ENCODE measurements around the gene SOS1. TPM values are rescaled to one million over a fixed set of nuclear protein-coding genes. Genes with fewer than 3 reads are reported as not detected.

Gene SOS1
- total and polyA plus RNA-seq, 2 donors (not counting 1 experiment from before 2014, with no cell fraction given): 18.2 to 58.1 TPM

DNA sequence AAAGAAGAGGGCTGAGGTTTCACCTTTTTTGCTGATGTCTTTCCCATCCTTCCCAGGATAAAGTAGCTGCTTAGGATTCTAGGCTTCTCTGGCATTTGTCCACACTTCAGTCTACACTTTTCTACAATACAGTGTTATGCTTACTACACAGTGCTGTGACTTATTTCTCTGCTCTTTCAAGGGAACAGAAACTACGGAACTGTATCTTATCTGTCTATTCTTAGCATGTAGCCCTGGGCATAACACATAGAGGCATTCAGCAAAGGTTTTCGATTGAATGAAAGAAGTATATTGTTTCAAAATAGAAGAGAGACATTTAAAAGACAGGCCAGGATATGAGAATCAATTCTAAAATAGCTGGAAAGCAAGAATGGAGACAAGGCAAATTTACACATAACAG lies 120.3 kb downstream of the SOS1 start:
- Mint-ChIP-seq H3K4me3 (no peak overlapping the region), H3K27ac (no peak overlapping the region), H3K4me1 (no peaks in the 10 kb centered on the region), H3K9me3 (ENCODE audit: insufficient read depth) (no peaks in the 10 kb centered on the region), H3K27me3 (no peaks in the 10 kb centered on the region)
- no peak for DNase-seq
- H4K20me1 ChIP-seq (ENCODE audit: control insufficient read depth, insufficient read depth, low read length, poor library complexity, severe bottlenecking): no peaks in the 10 kb centered on the region
- no peak overlapping the region for H2AFZ ChIP-seq (ENCODE audit: insufficient read depth, low read depth, low read length, poor library complexity, severe bottlenecking)
- no peak overlapping the region for H3K4me3 ChIP-seq (ENCODE audit: control extremely low read depth in 1 of 5, extremely low read depth in 1 of 5, insufficient read depth in 1 of 5, low read depth in 2 of 5, low read length in 4 of 5)
- 100% methylated on average over 1 of the region's 2 CpGs for WGBS (ENCODE audit: insufficient coverage)
- POLR2A ChIA-PET: no interaction called here
- H3K9ac ChIP-seq (ENCODE audit: low read length): no peak overlapping the region
- H3K4me1 ChIP-seq (ENCODE audit: control insufficient read depth in 2 of 2, insufficient read depth in 2 of 2, low read length in 2 of 2): no peaks in the 10 kb centered on the region
- no peaks in the 10 kb centered on the region for H3K79me2 ChIP-seq (ENCODE audit: control insufficient read depth, insufficient read depth, low read length)
- no peak overlapping the region for H3K4me2 ChIP-seq (replicated peaks; ENCODE audit: low read depth, low read length, poor library complexity, severe bottlenecking)
- H3K27ac ChIP-seq (ENCODE audit: low read length in 2 of 2): no peak overlapping the region
- H3K9me3 ChIP-seq (ENCODE audit: control extremely low read depth in 1 of 3, control insufficient read depth in 2 of 3, insufficient read depth in 1 of 3, low read length in 2 of 3): no peaks in the 10 kb centered on the region
- ATAC-seq (ENCODE audit: low read depth): no peak
- peaks cover 19 to 72% of the 10 kb centered on the region in 2 experiments for H3K36me3 ChIP-seq (replicated peaks in 1 of 2; ENCODE audit: control extremely low read depth in 1 of 2, control insufficient read depth in 1 of 2, extremely low read depth in 1 of 2, insufficient read depth in 2 of 2, low read length in 1 of 2)
- H3K27me3 ChIP-seq (replicated peaks in 1 of 4; ENCODE audit: control extremely low read depth in 1 of 4, control insufficient read depth in 3 of 4, insufficient read depth in 4 of 4, low read length in 3 of 4): no peaks in the 10 kb centered on the region
- intact Hi-C loops (cut with micrococcal nuclease): no loop called here
- no peak for TF ChIP-seq EZH2 (IDR thresholded peaks at IDR 0.05; ENCODE audit: borderline replicate concordance, insufficient read depth, low read depth, low read length, poor library complexity, severe bottlenecking)
- TF ChIP-seq, protein P1, sequence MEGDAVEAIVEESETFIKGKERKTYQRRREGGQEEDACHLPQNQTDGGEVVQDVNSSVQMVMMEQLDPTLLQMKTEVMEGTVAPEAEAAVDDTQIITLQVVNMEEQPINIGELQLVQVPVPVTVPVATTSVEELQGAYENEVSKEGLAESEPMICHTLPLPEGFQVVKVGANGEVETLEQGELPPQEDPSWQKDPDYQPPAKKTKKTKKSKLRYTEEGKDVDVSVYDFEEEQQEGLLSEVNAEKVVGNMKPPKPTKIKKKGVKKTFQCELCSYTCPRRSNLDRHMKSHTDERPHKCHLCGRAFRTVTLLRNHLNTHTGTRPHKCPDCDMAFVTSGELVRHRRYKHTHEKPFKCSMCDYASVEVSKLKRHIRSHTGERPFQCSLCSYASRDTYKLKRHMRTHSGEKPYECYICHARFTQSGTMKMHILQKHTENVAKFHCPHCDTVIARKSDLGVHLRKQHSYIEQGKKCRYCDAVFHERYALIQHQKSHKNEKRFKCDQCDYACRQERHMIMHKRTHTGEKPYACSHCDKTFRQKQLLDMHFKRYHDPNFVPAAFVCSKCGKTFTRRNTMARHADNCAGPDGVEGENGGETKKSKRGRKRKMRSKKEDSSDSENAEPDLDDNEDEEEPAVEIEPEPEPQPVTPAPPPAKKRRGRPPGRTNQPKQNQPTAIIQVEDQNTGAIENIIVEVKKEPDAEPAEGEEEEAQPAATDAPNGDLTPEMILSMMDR (IDR thresholded peaks at IDR 0.05): no peak
- CTCF ChIA-PET: interaction anchor here (0.6 to 1.5 kb wide), 3 partner anchors 53 to 418 kb away, joined by 3 to 5 read pairs (median 4); no protein-coding TSS in a partner anchor

DNA sequence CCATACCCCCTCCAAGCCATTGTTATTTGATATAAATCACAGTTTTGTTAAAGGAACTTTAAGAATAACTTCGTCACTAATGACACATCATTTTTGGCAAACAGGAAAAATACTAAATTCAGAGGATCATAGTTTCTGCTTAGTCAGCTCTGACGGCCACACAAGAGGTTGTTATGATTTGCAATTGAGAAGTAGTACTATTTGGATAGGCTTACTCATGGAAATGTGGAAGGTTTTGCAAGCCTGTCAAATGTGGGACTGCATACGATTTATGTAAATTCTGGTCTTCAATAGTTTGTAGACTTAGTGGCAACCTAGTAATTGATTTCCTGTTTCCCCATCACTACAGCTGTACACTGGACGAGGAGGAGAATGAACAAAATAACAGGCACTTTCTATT lies 123.1 kb downstream of the SOS1 start:
- Mint-ChIP-seq H3K4me3 (no peak overlapping the region), H3K27ac (no peak overlapping the region), H3K4me1 (no peaks in the 10 kb centered on the region), H3K27me3 (no peaks in the 10 kb centered on the region), H3K9me3 (ENCODE audit: insufficient read depth) (no peaks in the 10 kb centered on the region)
- Histone ChIP-seq H3K27me3 (replicated peaks in 1 of 4; ENCODE audit: control extremely low read depth in 1 of 4, control insufficient read depth in 3 of 4, insufficient read depth in 4 of 4, low read length in 3 of 4) (no peaks in the 10 kb centered on the region), H3K4me1 (ENCODE audit: control insufficient read depth in 2 of 2, insufficient read depth in 2 of 2, low read length in 2 of 2) (no peaks in the 10 kb centered on the region), H3K4me3 (ENCODE audit: control extremely low read depth in 1 of 5, extremely low read depth in 1 of 5, insufficient read depth in 1 of 5, low read depth in 2 of 5, low read length in 4 of 5) (no peak overlapping the region), H3K9ac (ENCODE audit: low read length) (no peak overlapping the region), H3K4me2 (replicated peaks; ENCODE audit: low read depth, low read length, poor library complexity, severe bottlenecking) (no peak overlapping the region), H4K20me1 (ENCODE audit: control insufficient read depth, insufficient read depth, low read length, poor library complexity, severe bottlenecking) (no peaks in the 10 kb centered on the region), H3K9me3 (ENCODE audit: control extremely low read depth in 1 of 3, control insufficient read depth in 2 of 3, insufficient read depth in 1 of 3, low read length in 2 of 3) (no peaks in the 10 kb centered on the region), H3K79me2 (ENCODE audit: control insufficient read depth, insufficient read depth, low read length) (no peaks in the 10 kb centered on the region), H2AFZ (ENCODE audit: insufficient read depth, low read depth, low read length, poor library complexity, severe bottlenecking) (no peak overlapping the region), H3K27ac (ENCODE audit: low read length in 2 of 2) (no peak overlapping the region), H3K36me3 (replicated peaks in 1 of 2; ENCODE audit: control extremely low read depth in 1 of 2, control insufficient read depth in 1 of 2, extremely low read depth in 1 of 2, insufficient read depth in 2 of 2, low read length in 1 of 2) (peaks cover 16 to 74% of the 10 kb centered on the region in 2 experiments)
- intact Hi-C loops (cut with micrococcal nuclease): no loop called here
- ChIA-PET POLR2A (no interaction called here), CTCF (interaction anchor here (1.2 kb wide), 1 partner anchor 10 kb away, joined by 3 read pairs; no protein-coding TSS in a partner anchor)
- no CpG with 5 or more reads among the region's 4 CpGs for WGBS (ENCODE audit: insufficient coverage)
- no peak for TF ChIP-seq EZH2 (IDR thresholded peaks at IDR 0.05; ENCODE audit: borderline replicate concordance, insufficient read depth, low read depth, low read length, poor library complexity, severe bottlenecking)
- TF ChIP-seq, protein P1 (IDR thresholded peaks at IDR 0.05): no peak
- DNase-seq (no peak), ATAC-seq (ENCODE audit: low read depth) (no peak)

Data from B cell (primary cell).